ENCODE measurements around the gene ZBTB34. TPM values are rescaled to one million over a fixed set of nuclear protein-coding genes. Genes with fewer than 3 reads are reported as not detected.

ZBTB34 gene
- total and polyA plus RNA-seq, 9 of the 15 experiments (the other 6 are each of a cell fraction or from before 2014, with no cell fraction given): 2.7 to 15.6 (median 9.8) TPM

DNA sequence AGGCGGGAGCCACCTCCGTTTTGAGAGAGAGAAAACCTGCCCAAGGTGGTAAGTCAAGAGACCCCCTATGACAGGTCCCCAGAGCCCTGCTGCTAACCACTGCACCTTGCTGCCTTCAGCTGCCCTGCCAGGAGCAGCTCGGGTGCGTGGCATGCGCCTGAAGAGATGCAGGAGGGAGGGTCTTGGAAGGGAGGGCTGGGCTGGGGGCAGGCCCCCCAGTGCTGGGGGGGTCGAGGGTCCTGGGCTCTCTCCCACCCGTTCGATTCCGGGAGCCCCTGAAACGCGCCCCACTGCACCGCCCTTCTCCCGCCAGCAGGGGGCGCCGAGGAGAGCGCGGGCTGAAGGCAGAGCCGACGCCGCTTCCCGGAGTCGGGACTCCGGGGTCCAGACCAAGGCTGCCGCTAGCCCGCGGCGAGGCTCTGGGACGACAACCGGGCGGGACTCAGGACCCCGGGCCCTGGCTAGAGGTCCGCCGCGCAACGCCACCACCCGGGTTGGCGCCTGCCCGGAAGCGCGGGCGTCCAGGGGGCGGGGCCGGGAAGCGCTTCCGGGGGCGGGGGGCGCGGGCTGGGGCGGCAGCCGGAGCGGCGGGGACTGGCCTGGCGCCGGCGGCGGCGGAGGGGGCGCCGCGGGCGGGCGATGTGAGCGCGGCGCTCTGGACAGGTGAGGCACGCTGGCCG lies at the start of gene ZBTB34 (continued):
- TF ChIP-seq SAP30 (IDR thresholded peaks at IDR 0.05; ENCODE audit: borderline replicate concordance, insufficient read depth, low read depth, low read length, poor library complexity, severe bottlenecking): no peak
- TF ChIP-seq, protein P1, sequence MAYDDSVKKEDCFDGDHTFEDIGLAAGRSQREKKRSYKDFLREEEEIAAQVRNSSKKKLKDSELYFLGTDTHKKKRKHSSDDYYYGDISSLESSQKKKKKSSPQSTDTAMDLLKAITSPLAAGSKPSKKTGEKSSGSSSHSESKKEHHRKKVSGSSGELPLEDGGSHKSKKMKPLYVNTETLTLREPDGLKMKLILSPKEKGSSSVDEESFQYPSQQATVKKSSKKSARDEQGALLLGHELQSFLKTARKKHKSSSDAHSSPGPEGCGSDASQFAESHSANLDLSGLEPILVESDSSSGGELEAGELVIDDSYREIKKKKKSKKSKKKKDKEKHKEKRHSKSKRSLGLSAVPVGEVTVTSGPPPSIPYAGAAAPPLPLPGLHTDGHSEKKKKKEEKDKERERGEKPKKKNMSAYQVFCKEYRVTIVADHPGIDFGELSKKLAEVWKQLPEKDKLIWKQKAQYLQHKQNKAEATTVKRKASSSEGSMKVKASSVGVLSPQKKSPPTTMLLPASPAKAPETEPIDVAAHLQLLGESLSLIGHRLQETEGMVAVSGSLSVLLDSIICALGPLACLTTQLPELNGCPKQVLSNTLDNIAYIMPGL (CRISPR knock-in tag; IDR thresholded peaks at IDR 0.05): peak; percentile 86
- TF ChIP-seq, protein P2, sequence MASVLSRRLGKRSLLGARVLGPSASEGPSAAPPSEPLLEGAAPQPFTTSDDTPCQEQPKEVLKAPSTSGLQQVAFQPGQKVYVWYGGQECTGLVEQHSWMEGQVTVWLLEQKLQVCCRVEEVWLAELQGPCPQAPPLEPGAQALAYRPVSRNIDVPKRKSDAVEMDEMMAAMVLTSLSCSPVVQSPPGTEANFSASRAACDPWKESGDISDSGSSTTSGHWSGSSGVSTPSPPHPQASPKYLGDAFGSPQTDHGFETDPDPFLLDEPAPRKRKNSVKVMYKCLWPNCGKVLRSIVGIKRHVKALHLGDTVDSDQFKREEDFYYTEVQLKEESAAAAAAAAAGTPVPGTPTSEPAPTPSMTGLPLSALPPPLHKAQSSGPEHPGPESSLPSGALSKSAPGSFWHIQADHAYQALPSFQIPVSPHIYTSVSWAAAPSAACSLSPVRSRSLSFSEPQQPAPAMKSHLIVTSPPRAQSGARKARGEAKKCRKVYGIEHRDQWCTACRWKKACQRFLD (CRISPR knock-in tag; IDR thresholded peaks at IDR 0.05): no peak
- peak; percentile 50; the same call in 1 of the 2 replicates for TF ChIP-seq SMAD3 (CRISPR knock-in tag; conservative IDR thresholded peaks at IDR 0.05)
- peak; percentile 26; the same call in 1 of the 2 replicates for TF ChIP-seq NR2C2 (CRISPR knock-in tag; IDR thresholded peaks at IDR 0.05)
- TF ChIP-seq NR2C2 (tag; IDR thresholded peaks at IDR 0.05): peak; percentile 99
- TF ChIP-seq ZBTB40 (IDR thresholded peaks at IDR 0.05): peak; percentile 90
- TF ChIP-seq ZBTB40 (CRISPR knock-in tag; IDR thresholded peaks at IDR 0.05): no peak
- peak; percentile 99 for TF ChIP-seq RB1 (IDR thresholded peaks at IDR 0.05; ENCODE audit: low read depth)
- TF ChIP-seq POLR2AphosphoS5 (IDR thresholded peaks at IDR 0.05; ENCODE audit: control insufficient read depth, insufficient read depth, low read depth, low read length): peak; percentile 76; the same call in 1 of the 2 replicates
- peak; percentile 84 to 91 for TF ChIP-seq MAZ (CRISPR knock-in tag; conservative IDR thresholded peaks at IDR 0.05 in 1 of 2, IDR thresholded peaks at IDR 0.05 in 1 of 2)
- TF ChIP-seq SIN3B (IDR thresholded peaks at IDR 0.05; ENCODE audit: low read depth): 0 out of 2 replicates have a peak, but pooled peaks have one; percentile 47
- TF ChIP-seq SMARCA5 (IDR thresholded peaks at IDR 0.05): peak; percentile 66
- TF ChIP-seq PYGO2 (tag; IDR thresholded peaks at IDR 0.05): no peak

Data from K562 (cell line).